ENCODE measurements around the gene DCXR. TPM values are rescaled to one million over a fixed set of nuclear protein-coding genes. Genes with fewer than 3 reads are reported as not detected.
A peak's percentile ranks its signal among the peaks of the same experiment; 100 is the strongest.

The DCXR gene
- total RNA-seq, 4 donors from 2014 or later: 89.1 to 162 (median 135) TPM

DNA sequence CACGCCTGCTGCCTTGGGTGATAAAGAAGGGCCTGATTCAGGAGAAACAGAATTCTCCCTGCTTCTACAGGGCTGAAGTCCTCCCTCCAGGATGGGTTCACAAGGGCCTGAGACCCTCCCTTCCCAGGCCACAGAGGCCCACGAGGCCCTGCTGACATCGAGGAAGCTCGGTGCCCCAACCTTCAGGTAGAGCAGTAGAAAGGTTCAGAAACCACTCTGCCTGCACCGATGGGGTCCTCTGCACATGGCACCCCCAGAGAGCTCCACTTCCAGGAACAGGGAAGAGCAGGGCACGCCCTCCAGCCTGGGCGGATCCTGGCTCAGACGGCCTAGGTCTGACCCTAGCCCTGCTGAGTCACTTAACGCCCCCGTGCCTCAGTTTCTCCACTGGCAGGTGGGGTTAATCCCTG is 15.6 kb downstream of the DCXR start:
- WGBS, 2 donors: 0% methylated on average over 3 of the region's 10 CpGs; no CpG with 5 or more reads in 1 of the 2 donors
- intact Hi-C loops (cut with DNase I): loop anchor here (2.0 kb wide), 1 partner anchor 63 kb away; no protein-coding TSS in a partner anchor
- H3K4me3 ChIP-seq: peak overlapping the region; percentile 54 to 89 (median 82)

DNA sequence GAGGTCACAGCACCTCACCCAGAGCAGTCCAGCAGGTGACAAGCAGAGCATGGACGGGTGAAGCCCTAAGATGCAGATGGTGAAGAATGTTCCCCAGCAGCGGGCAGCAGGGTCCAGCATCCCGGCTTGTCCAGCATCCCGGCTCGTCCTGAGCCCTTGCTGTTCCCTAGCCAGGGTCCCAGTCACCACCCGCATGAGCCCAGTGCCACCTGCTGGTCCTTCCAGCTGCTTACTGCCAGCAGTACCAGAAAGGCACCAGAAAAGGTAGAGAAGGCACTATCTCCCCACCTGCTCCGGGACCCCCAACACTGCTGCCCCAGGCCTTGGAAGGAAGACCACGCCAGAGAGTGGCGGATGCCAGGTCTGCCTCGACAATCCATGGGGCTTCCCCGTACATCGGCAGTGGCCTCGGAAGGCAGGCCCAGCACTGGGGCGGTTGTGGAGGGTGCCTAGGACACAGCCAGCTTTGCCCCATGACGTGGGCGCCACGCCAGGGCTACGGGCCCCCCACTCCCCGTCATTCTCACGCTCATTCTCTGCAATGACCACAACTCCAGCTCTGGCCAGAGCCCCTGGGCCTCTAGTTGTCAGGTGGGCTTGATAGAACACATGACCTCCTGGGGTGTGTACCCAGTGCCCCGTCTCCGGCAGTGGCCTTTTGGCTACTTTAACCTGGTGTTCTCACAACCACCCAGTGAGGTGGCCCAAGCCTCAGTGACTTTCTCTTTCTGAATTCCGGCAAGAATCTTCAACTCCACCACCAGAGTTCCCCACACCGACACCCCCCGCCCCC is 16.2 kb downstream of the DCXR start:
- DNase-seq: no peak
- Histone ChIP-seq H3K27ac (peak overlapping the region; percentile 9 to 88 (median 80)), H3K9me3 (no peaks in the 10 kb centered on the region), H3K36me3 (peaks cover 0 to 21% (median 4%) of the 10 kb centered on the region in 3 donors), H3K4me1 (peaks cover 25 to 52% (median 30%) of the 10 kb centered on the region in 3 donors), H3K27me3 (no peaks in the 10 kb centered on the region), H3K4me3 (peak overlapping the region; percentile 54 to 89 (median 82))
- 18% methylated on average over 14 of the region's 25 CpGs; no CpG with 5 or more reads in 1 of the 2 donors for WGBS, 2 donors
- intact Hi-C loops (cut with DNase I): no loop called here
- TF ChIP-seq POLR2A (IDR thresholded peaks at IDR 0.05) (no peak), CTCF (IDR thresholded peaks at IDR 0.05) (peak; percentile 39 to 86 (median 74))

More for the DNA sequence above, 15.6 kb downstream of the DCXR start:
- peaks cover 0 to 23% (median 4%) of the 10 kb centered on the region in 3 donors for H3K36me3 ChIP-seq
- H3K4me1 ChIP-seq: peaks cover 25 to 52% (median 30%) of the 10 kb centered on the region in 3 donors
- peak overlapping the region; percentile 75 to 88 (median 84) for H3K27ac ChIP-seq
- H3K9me3 ChIP-seq: no peaks in the 10 kb centered on the region
- no peaks in the 10 kb centered on the region for H3K27me3 ChIP-seq
- no peak for DNase-seq
- no peak for TF ChIP-seq CTCF (IDR thresholded peaks at IDR 0.05)
- no peak for TF ChIP-seq POLR2A (IDR thresholded peaks at IDR 0.05)

DNA sequence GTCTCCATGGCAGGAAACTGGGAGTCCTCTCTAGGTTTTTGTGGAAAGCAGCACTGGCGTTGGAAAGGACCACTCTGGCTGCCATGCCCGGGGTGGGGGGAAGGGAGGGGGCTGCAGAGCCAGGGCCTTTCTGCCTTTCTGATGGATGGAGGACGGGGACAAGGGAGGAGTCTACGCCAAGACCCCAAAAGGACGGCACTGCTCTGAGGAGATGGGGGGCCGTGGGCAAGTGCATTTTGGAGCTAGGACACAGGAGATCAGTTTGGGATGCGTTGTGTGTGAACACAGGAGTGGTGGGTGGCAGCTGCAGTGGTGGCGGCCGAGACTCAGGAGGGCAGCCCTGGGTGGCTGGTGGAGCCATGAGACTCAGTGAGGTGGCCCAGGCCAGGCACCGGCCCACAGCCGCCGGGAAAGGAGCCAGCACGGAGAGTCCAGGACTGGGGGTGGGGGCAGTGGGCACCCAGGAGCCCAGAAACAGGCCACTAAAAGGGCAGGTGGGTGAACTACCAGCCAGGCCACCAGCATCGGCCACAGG is 16.9 kb downstream of the DCXR start:
- Histone ChIP-seq H3K9me3 (no peaks in the 10 kb centered on the region), H3K4me1 (peaks cover 25 to 52% (median 30%) of the 10 kb centered on the region in 3 donors), H3K4me3 (no peak overlapping the region), H3K27me3 (no peaks in the 10 kb centered on the region), H3K36me3 (peaks cover 0 to 21% (median 4%) of the 10 kb centered on the region in 3 donors), H3K27ac (no peak overlapping the region)
- intact Hi-C loops (cut with DNase I): no loop called here
- no peak for TF ChIP-seq POLR2A (IDR thresholded peaks at IDR 0.05)
- TF ChIP-seq CTCF (IDR thresholded peaks at IDR 0.05): no peak
- no peak for DNase-seq
- WGBS, 2 donors: 84 to 86% methylated on average over 5 to 10 of the region's 14 CpGs

- intact Hi-C loops (cut with DNase I): no loop called here
- DNase-seq: no peak
- Histone ChIP-seq H3K4me1 (peaks cover 25 to 56% (median 30%) of the 10 kb centered on the region in 3 donors), H3K27me3 (no peaks in the 10 kb centered on the region), H3K4me3 (no peak overlapping the region), H3K27ac (no peak overlapping the region), H3K36me3 (peaks cover 0 to 21% (median 4%) of the 10 kb centered on the region in 3 donors), H3K9me3 (no peaks in the 10 kb centered on the region)
- 63 to 66% methylated on average over 8 to 14 of the region's 34 CpGs for WGBS, 2 donors
- TF ChIP-seq CTCF (IDR thresholded peaks at IDR 0.05): peak; percentile 39 to 70 (median 58)
- no peak for TF ChIP-seq POLR2A (IDR thresholded peaks at IDR 0.05)
These were observed 17.6 kb downstream of the DCXR start for GRCh38 chr17:82019690-82020571.

Data from esophagus squamous epithelium (tissue), 5 donors.